Endothelial cell (in vitro differentiated cells): Measurements from ENCODE around the gene FCHSD2. TPM values are rescaled to one million over a fixed set of nuclear protein-coding genes. Genes with fewer than 3 reads are reported as not detected.

Experiments
- DNase-seq: peaks from one replicate; pipeline ENCODE4 v3.0.0; 2021; ENCODE audit warnings: low spot score
- H3K27ac Mint-ChIP-seq: one replicate; pipeline ENCODE4 v1.8.0; 2021; ENCODE audit warnings: mixed read lengths, inconsistent platforms; ENCODE audit not compliant: unreplicated experiment
- H3K27me3 Mint-ChIP-seq: one replicate; pipeline ENCODE4 v1.8.0; 2021; ENCODE audit warnings: mild to moderate bottlenecking, moderate library complexity, mixed read lengths, inconsistent platforms; ENCODE audit not compliant: unreplicated experiment
- H3K36me3 Mint-ChIP-seq: one replicate; pipeline ENCODE4 v1.8.0; 2021; ENCODE audit warnings: mild to moderate bottlenecking, low read depth, mixed read lengths, inconsistent platforms; ENCODE audit not compliant: unreplicated experiment
- H3K4me1 Mint-ChIP-seq: one replicate; pipeline ENCODE4 v1.8.0; 2021; ENCODE audit warnings: mild to moderate bottlenecking, mixed read lengths, inconsistent platforms; ENCODE audit not compliant: unreplicated experiment
- H3K4me3 Mint-ChIP-seq: one replicate; pipeline ENCODE4 v1.8.0; 2021; ENCODE audit warnings: mild to moderate bottlenecking, mixed read lengths, inconsistent platforms; ENCODE audit not compliant: unreplicated experiment
- H3K9me3 Mint-ChIP-seq: one replicate; pipeline ENCODE4 v1.8.0; 2021; ENCODE audit warnings: mixed read lengths, inconsistent platforms; ENCODE audit not compliant: unreplicated experiment
- CTCF ChIP-seq: fragments of 200-600 bp; sonication (generic); IDR thresholded peaks from one replicate; pipeline ENCODE4 v1.5.0; 2021; ENCODE audit warnings: antibody characterized with exemption; ENCODE audit not compliant: unreplicated experiment
- total RNA-seq: library from RNA; stranded (reverse); fragmentation: NEBNext Ultra II Directional; extraction: Animal tissue kit (Norgen Biotek cat#: 25700); gene quantifications from one replicate; pipeline ENCODE4 v1.2.1, GENCODE V29; 2021; ENCODE audit not compliant: unreplicated experiment

FCHSD2 gene
- total RNA-seq, 1 donor from 2014 or later = 45.3 TPM

- TF ChIP-seq CTCF = no peak
- peaks cover 26% of the 10 kb centered on the region for H3K36me3 Mint-ChIP-seq
- H3K27ac Mint-ChIP-seq = no peak overlapping the region
- H3K27me3 Mint-ChIP-seq = peaks cover 2% of the 10 kb centered on the region
- no peaks in the 10 kb centered on the region for H3K9me3 Mint-ChIP-seq
- no peak overlapping the region for H3K4me3 Mint-ChIP-seq
- H3K4me1 Mint-ChIP-seq = peaks cover 3% of the 10 kb centered on the region
- DNase-seq = no peak
Observed at GRCh38 chr11:72969894-72970335, 172.2 kb downstream of the FCHSD2 start.

GRCh38 chr11:72968390-72968789 is 173.7 kb downstream of the FCHSD2 start:
- no peak for DNase-seq
- H3K27me3 Mint-ChIP-seq = no peaks in the 10 kb centered on the region
- peaks cover 3% of the 10 kb centered on the region for H3K4me1 Mint-ChIP-seq
- no peak for TF ChIP-seq CTCF
- H3K4me3 Mint-ChIP-seq = no peak overlapping the region
- no peaks in the 10 kb centered on the region for H3K9me3 Mint-ChIP-seq
- H3K27ac Mint-ChIP-seq = no peak overlapping the region
- peaks cover 15% of the 10 kb centered on the region for H3K36me3 Mint-ChIP-seq

GRCh38 chr11:72965672-72966071 is 176.4 kb downstream of the FCHSD2 start:
- H3K4me1 Mint-ChIP-seq = peaks cover 3% of the 10 kb centered on the region
- no peak for DNase-seq
- H3K27ac Mint-ChIP-seq = no peak overlapping the region
- TF ChIP-seq CTCF = no peak
- H3K9me3 Mint-ChIP-seq = no peaks in the 10 kb centered on the region
- H3K27me3 Mint-ChIP-seq = no peaks in the 10 kb centered on the region
- peaks cover 6% of the 10 kb centered on the region for H3K36me3 Mint-ChIP-seq
- H3K4me3 Mint-ChIP-seq = no peak overlapping the region

- DNase-seq = no peak
- Mint-ChIP-seq H3K36me3 (peaks cover 15% of the 10 kb centered on the region), H3K27me3 (no peaks in the 10 kb centered on the region), H3K9me3 (no peaks in the 10 kb centered on the region), H3K4me3 (no peak overlapping the region), H3K27ac (no peak overlapping the region), H3K4me1 (peaks cover 3% of the 10 kb centered on the region)
- TF ChIP-seq CTCF = no peak
Observed at GRCh38 chr11:72962717-72963116, 179.4 kb downstream of the FCHSD2 start.

- no peak for TF ChIP-seq CTCF
- Mint-ChIP-seq H3K9me3 (no peaks in the 10 kb centered on the region), H3K27ac (no peak overlapping the region), H3K4me1 (peaks cover 3% of the 10 kb centered on the region), H3K36me3 (peaks cover 15% of the 10 kb centered on the region), H3K27me3 (no peaks in the 10 kb centered on the region), H3K4me3 (no peak overlapping the region)
- DNase-seq = no peak
Observed at GRCh38 chr11:72962084-72962483, 180.0 kb downstream of the FCHSD2 start.
